ENCODE results near the gene CTDSP1. TPM values are rescaled to one million over a fixed set of nuclear protein-coding genes. Genes with fewer than 3 reads are reported as not detected.

CTDSP1 gene
- total RNA-seq, 1 experiment from 2014 or later = 62.4 TPM

GRCh38 chr2:218398437-218399390 lies 954 bp upstream of the CTDSP1 start:
- peak; percentile 86 for DNase-seq (ENCODE audit: low read depth)

GRCh38 chr2:218400167-218400929 lies 680 bp downstream of the CTDSP1 start:
- peak; percentile 38 for DNase-seq (ENCODE audit: low read depth)

- DNase-seq (ENCODE audit: low read depth) = peak; percentile 25
These were observed 1.5 kb downstream of the CTDSP1 start for GRCh38 chr2:218400930-218401881.

- DNase-seq (ENCODE audit: low read depth) = no peak
These were observed 2.2 kb downstream of the CTDSP1 start for GRCh38 chr2:218401890-218402289.

GRCh38 chr2:218402491-218402901 lies 2.8 kb downstream of the CTDSP1 start:
- DNase-seq (ENCODE audit: low read depth) = no peak

GRCh38 chr2:218402911-218403411 lies 3.3 kb downstream of the CTDSP1 start:
- DNase-seq (ENCODE audit: low read depth) = no peak

GRCh38 chr2:218403810-218404209 lies 4.1 kb downstream of the CTDSP1 start:
- DNase-seq (ENCODE audit: low read depth) = no peak

- DNase-seq (ENCODE audit: low read depth) = no peak
These were observed 4.8 kb downstream of the CTDSP1 start for GRCh38 chr2:218404351-218405085.

- no peak for DNase-seq (ENCODE audit: low read depth)
These were observed 5.5 kb downstream of the CTDSP1 start for GRCh38 chr2:218405086-218405745.

GRCh38 chr2:218405746-218406208 lies 6.1 kb downstream of the CTDSP1 start:
- peak; percentile 20 for DNase-seq (ENCODE audit: low read depth)

- peak; percentile 95 for DNase-seq (ENCODE audit: low read depth)
These were observed 6.7 kb downstream of the CTDSP1 start for GRCh38 chr2:218406209-218406948.

- DNase-seq (ENCODE audit: low read depth) = peak; percentile 83
These were observed 7.4 kb downstream of the CTDSP1 start for GRCh38 chr2:218406949-218407618.

GRCh38 chr2:218407717-218408116 lies 8.0 kb downstream of the CTDSP1 start:
- no peak for DNase-seq (ENCODE audit: low read depth)

GRCh38 chr2:218418321-218418716 lies 18.7 kb downstream of the CTDSP1 start:
- DNase-seq (ENCODE audit: low read depth) = no peak

GRCh38 chr2:218418717-218419458 lies 19.2 kb downstream of the CTDSP1 start, which contains the start of gene VIL1:
TSS of gene VIL1 (plus strand) at chr2:218419123. CDS start at chr2:218423779, 4,656 bp downstream.
- DNase-seq (ENCODE audit: low read depth) = no peak

GRCh38 chr2:218419630-218420216 lies 20.1 kb downstream of the CTDSP1 start:
- no peak for DNase-seq (ENCODE audit: low read depth)

GRCh38 chr2:218421027-218421426 lies 21.4 kb downstream of the CTDSP1 start:
- no peak for DNase-seq (ENCODE audit: low read depth)
